PC-3 (cell line): ENCODE data around the gene KCNQ1OT1. TPM values are rescaled to one million over a fixed set of nuclear protein-coding genes. Genes with fewer than 3 reads are reported as not detected.

Experiments used
- ATAC-seq: fragments of 200-7000 bp; cut with Tn5 transposase; 2 replicates; pipeline ENCODE4 v1.9.1; 2020; ENCODE audit warnings: mild to moderate bottlenecking, moderate library complexity
- BruUV-seq: library from RNA; stranded (reverse); fragments of 400-500 nt; replicated peaks from 2 replicates; lab custom pipeline; 2021; lab: Mats Ljungman, UMichigan
- CTCF ChIA-PET: fragments of 300-600 bp; sonication (Branson Sonifier 250); formaldehyde crosslinking; loops from one replicate; lab custom pipeline; 2022; ENCODE audit warnings: antibody characterized with exemption; lab: Charles Lee
- POLR2A ChIA-PET: fragments of 300-600 bp; sonication (Branson Sonifier 250); formaldehyde crosslinking; loops from one replicate; lab custom pipeline; 2022; ENCODE audit warnings: antibody characterized with exemption; ENCODE audit not compliant: unreplicated experiment; lab: Charles Lee
- DNase-seq: peaks from one replicate; pipeline ENCODE4 v3.0.0-alpha.2; 2015
- H2AFZ ChIP-seq: fragments of 300-600 bp; sonication (generic); 2 replicates; pipeline ENCODE4 v1.6.0; 2016; ENCODE audit warnings: antibody characterized with exemption, low read length
- H3F3A ChIP-seq: fragments of 300-600 bp; sonication (generic); one replicate; pipeline ENCODE4 v1.6.0; 2017; ENCODE audit warnings: antibody characterized with exemption, low read length, control low read depth, mild to moderate bottlenecking; ENCODE audit not compliant: unreplicated experiment
- H3K27ac ChIP-seq: fragments of 300-600 bp; sonication (generic); 2 replicates; pipeline ENCODE4 v1.5.1; 2016; ENCODE audit warnings: mild to moderate bottlenecking, low read length
- H3K27me3 ChIP-seq: fragments of 300-600 bp; sonication (generic); 2 replicates; pipeline ENCODE4 v1.6.1; 2016; ENCODE audit warnings: low read length, mixed read lengths
- H3K36me3 ChIP-seq: fragments of 300-600 bp; sonication (generic); 2 replicates; pipeline ENCODE4 v1.6.1; 2016; ENCODE audit warnings: low read depth, mixed run types, low read length, mixed read lengths
- H3K4me1 ChIP-seq: fragments of 300-600 bp; sonication (generic); 2 replicates; pipeline ENCODE4 v1.5.1; 2016; ENCODE audit warnings: low read length; ENCODE audit not compliant: insufficient read depth
- H3K4me2 ChIP-seq: fragments of 300-600 bp; sonication (generic); 2 replicates; pipeline ENCODE4 v1.6.0; 2016; ENCODE audit warnings: low read length
- H3K4me3 ChIP-seq: fragments of 300-600 bp; sonication (generic); 2 replicates; pipeline ENCODE4 v1.5.1; 2016; ENCODE audit warnings: mild to moderate bottlenecking, low read length, mixed read lengths
- H3K79me2 ChIP-seq: fragments of 300-600 bp; sonication (generic); 2 replicates; pipeline ENCODE4 v1.6.1; 2017; ENCODE audit warnings: low read length, mixed read lengths
- H3K9ac ChIP-seq: fragments of 300-600 bp; sonication (generic); 2 replicates; pipeline ENCODE4 v1.6.0; 2016; ENCODE audit warnings: mild to moderate bottlenecking, low read length
- H3K9me2 ChIP-seq: fragments of 300-600 bp; sonication (generic); replicated peaks from 2 replicates; pipeline ENCODE4 v1.6.1; 2016; ENCODE audit warnings: mixed run types, low read length, mixed read lengths
- H3K9me3 ChIP-seq: fragments of 300-600 bp; sonication (generic); 2 replicates; pipeline ENCODE4 v1.6.1; 2016; ENCODE audit warnings: low read length, mixed read lengths
- H4K20me1 ChIP-seq: fragments of 300-600 bp; sonication (generic); 2 replicates; pipeline ENCODE4 v1.6.1; 2016; ENCODE audit warnings: low read length, mixed read lengths
- EZH2 ChIP-seq: fragments of 300-600 bp; sonication (generic); IDR thresholded peaks from one replicate; pipeline ENCODE4 v1.6.1; 2017; ENCODE audit warnings: antibody characterized with exemption, mild to moderate bottlenecking, low read length; ENCODE audit not compliant: unreplicated experiment
- EZH2phosphoT487 ChIP-seq: fragments of 300-600 bp; sonication (generic); IDR thresholded peaks from 2 replicates; pipeline ENCODE4 v1.6.1; 2018; ENCODE audit warnings: mild to moderate bottlenecking, antibody characterized with exemption, low read length, borderline replicate concordance
- intact Hi-C: fragments of 100-400 bp; cut with micrococcal nuclease; formaldehyde crosslinking; loops from 2 replicates; pipeline ENCODE4 v1.9.0; 2023
- total RNA-seq: library from RNA; depleted of rRNA; stranded (reverse); fragments of >200 nt; gene quantifications from 2 replicates; pipeline ENCODE4 v1.2.3, GENCODE V29; 2014
- TF ChIP-seq, protein P1 (sequence below): fragments of 300-600 bp; sonication (generic); conservative IDR thresholded peaks from 2 replicates; pipeline ENCODE4 v1.5.1; 2017; ENCODE audit warnings: antibody characterized with exemption, low read depth, mild to moderate bottlenecking, low read length

The KCNQ1OT1 gene
- total RNA-seq, 1 experiment from 2014 or later: 1.5 TPM

DNA sequence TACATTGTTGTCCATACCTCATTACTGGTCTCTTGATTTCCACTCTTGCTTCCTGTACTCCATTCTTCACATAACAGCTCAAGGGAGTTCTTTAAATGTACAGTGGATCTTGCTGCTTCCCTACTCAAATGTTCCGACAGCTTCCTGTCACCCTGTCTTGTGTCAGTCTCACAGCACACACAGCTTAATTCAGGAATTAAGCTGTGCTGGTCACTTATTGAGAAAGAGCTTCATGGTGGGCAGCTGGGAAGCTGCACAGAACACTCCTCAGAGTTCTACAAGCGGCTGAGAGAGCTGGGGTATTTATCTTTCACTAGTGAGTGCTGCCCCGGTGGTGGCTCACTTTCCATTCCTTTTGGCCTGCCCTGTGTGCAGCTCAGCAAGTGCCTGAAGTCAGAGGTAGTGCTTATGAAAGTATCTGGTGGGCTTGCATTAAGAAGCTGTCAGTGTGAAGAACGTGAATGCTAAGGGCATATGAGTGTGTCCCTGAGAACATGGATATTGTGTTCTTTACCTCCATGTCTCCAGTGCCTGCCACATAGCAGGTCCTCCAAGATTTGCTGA is 48.7 kb downstream of the KCNQ1OT1 start:
- Histone ChIP-seq H3K9ac (no peak overlapping the region), H3K36me3 (no peaks in the 10 kb centered on the region), H2AFZ (no peak overlapping the region), H3K4me2 (no peak overlapping the region), H3K4me1 (no peaks in the 10 kb centered on the region), H3F3A (no peaks in the 10 kb centered on the region), H3K79me2 (no peaks in the 10 kb centered on the region), H4K20me1 (no peaks in the 10 kb centered on the region), H3K27ac (no peak overlapping the region), H3K9me3 (peaks cover 19% of the 10 kb centered on the region), H3K9me2 (no peaks in the 10 kb centered on the region), H3K4me3 (no peak overlapping the region), H3K27me3 (no peaks in the 10 kb centered on the region)
- ChIA-PET POLR2A (no interaction called here), CTCF (no interaction called here)
- TF ChIP-seq EZH2phosphoT487: no peak
- DNase-seq (no peak), ATAC-seq (no peak)
- intact Hi-C loops: no loop called here
- no TSS peak for BruUV-seq

DNA sequence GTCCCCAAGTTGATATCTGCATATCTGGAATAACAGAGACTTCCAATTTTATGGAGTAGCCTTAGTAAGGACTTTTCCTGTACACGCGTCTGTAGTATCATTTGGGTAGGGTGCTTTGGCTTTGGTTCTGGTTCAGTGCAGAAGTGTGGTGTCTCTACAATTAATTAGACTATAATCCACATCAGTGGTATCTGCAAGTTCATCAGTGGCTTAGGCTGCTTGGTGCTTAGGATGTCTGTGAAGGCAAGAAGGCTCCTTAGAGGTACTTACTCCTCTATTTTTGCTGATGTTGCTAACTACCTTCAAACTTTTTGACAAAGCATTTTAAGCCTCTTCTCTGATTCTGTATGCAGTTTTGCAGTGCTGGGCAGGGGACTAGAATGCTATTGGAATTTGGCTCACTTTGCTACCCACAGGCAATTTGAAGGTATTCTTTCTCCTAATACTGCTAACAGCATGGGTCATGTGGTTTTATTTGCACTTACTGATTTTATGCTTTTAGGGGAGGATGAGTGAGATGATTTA is 49.4 kb downstream of the KCNQ1OT1 start:
- H3K9ac ChIP-seq: no peak overlapping the region
- intact Hi-C loops: no loop called here
- no peaks in the 10 kb centered on the region for H3K36me3 ChIP-seq
- no peak overlapping the region for H3K27ac ChIP-seq
- no peaks in the 10 kb centered on the region for H3K9me2 ChIP-seq
- H3F3A ChIP-seq: no peaks in the 10 kb centered on the region
- no peak overlapping the region for H3K4me3 ChIP-seq
- no peak overlapping the region for H3K4me2 ChIP-seq
- no peaks in the 10 kb centered on the region for H3K27me3 ChIP-seq
- POLR2A ChIA-PET: no interaction called here
- H4K20me1 ChIP-seq: no peaks in the 10 kb centered on the region
- H3K4me1 ChIP-seq: no peaks in the 10 kb centered on the region
- BruUV-seq: no TSS peak
- DNase-seq (no peak), ATAC-seq (no peak)
- no peak overlapping the region for H2AFZ ChIP-seq
- TF ChIP-seq EZH2phosphoT487 (no peak), EZH2 (no peak)
- TF ChIP-seq, protein P1, sequence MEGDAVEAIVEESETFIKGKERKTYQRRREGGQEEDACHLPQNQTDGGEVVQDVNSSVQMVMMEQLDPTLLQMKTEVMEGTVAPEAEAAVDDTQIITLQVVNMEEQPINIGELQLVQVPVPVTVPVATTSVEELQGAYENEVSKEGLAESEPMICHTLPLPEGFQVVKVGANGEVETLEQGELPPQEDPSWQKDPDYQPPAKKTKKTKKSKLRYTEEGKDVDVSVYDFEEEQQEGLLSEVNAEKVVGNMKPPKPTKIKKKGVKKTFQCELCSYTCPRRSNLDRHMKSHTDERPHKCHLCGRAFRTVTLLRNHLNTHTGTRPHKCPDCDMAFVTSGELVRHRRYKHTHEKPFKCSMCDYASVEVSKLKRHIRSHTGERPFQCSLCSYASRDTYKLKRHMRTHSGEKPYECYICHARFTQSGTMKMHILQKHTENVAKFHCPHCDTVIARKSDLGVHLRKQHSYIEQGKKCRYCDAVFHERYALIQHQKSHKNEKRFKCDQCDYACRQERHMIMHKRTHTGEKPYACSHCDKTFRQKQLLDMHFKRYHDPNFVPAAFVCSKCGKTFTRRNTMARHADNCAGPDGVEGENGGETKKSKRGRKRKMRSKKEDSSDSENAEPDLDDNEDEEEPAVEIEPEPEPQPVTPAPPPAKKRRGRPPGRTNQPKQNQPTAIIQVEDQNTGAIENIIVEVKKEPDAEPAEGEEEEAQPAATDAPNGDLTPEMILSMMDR: no peak
- CTCF ChIA-PET: no interaction called here
- no peaks in the 10 kb centered on the region for H3K79me2 ChIP-seq
- H3K9me3 ChIP-seq: peaks cover 19% of the 10 kb centered on the region

DNA sequence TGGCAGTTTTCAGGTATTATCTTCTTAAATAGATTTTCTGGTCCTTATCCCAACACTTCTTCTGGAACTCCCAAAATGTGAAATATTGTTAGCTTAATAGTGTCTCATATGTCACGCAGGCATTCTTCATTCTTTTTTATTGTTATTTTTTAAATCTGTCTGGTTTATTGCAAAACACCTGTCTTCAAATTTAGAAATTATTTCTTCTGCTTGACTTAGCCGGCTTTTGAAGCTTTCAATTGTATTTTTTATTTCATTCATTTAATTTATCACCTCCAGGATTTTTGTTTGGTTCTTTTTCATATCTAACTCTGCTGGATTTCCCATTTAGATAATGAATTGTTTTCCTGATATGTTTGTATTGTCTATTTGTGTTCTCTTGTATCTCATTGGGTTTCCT is 49.9 kb downstream of the KCNQ1OT1 start:
- Histone ChIP-seq H3K36me3 (no peaks in the 10 kb centered on the region), H3K4me1 (no peaks in the 10 kb centered on the region), H3K4me3 (no peak overlapping the region), H3K27ac (no peak overlapping the region), H3F3A (no peaks in the 10 kb centered on the region), H3K9ac (no peak overlapping the region), H2AFZ (no peak overlapping the region), H3K9me3 (peaks cover 19% of the 10 kb centered on the region), H3K9me2 (no peaks in the 10 kb centered on the region), H3K4me2 (no peak overlapping the region), H3K79me2 (no peaks in the 10 kb centered on the region), H4K20me1 (no peaks in the 10 kb centered on the region), H3K27me3 (no peaks in the 10 kb centered on the region)
- intact Hi-C loops: no loop called here
- DNase-seq (no peak), ATAC-seq (no peak)
- TF ChIP-seq EZH2phosphoT487: no peak
- TF ChIP-seq EZH2: no peak
- TF ChIP-seq, protein P1: no peak
- CTCF ChIA-PET: no interaction called here
- BruUV-seq: no TSS peak
- POLR2A ChIA-PET: no interaction called here
